ENCODE measurements around the gene ICE2. TPM values are rescaled to one million over a fixed set of nuclear protein-coding genes. Genes with fewer than 3 reads are reported as not detected.

ICE2 gene
- total RNA-seq, 1 donor from 2014 or later: 61.7 TPM

DNA sequence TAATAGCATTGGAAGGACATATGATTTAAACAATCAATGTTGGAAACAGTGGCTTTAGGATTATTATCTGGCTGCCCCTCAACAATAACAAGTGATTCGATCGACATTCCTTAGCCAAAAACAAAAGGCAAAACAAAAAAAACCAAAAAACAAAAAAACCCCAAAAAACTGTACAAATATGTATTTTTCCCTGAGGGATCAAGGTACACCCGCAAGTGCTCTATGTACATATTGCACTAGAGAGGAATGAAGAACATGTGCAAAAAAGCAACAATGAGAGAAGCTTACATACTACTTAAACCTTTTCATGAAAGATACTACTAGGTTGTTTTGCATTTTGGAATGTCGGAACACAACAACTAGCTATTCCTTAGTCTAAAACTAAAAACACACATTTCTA is 14.2 kb upstream of the ICE2 start:
- DNase-seq: no peak

DNA sequence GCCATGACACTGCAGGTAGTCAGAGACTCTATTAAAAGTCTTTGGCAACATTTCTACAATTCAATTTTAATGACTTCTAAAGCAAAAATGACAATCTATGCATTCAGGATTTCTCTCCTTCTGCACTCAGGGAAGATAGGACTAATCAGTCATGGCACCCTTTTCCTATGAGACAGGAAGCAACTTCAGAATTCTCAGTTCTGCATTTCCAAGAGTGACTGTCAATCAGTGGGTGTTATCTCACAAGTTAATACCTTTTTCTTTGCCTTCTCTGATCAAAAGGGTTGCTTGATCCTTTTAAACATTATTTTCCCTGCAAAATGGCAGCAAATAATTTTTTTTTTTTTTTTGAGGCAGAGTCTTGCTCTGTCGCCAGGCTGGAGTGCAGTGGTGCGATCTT is 7.8 kb upstream of the ICE2 start:
- no peak for DNase-seq

DNA sequence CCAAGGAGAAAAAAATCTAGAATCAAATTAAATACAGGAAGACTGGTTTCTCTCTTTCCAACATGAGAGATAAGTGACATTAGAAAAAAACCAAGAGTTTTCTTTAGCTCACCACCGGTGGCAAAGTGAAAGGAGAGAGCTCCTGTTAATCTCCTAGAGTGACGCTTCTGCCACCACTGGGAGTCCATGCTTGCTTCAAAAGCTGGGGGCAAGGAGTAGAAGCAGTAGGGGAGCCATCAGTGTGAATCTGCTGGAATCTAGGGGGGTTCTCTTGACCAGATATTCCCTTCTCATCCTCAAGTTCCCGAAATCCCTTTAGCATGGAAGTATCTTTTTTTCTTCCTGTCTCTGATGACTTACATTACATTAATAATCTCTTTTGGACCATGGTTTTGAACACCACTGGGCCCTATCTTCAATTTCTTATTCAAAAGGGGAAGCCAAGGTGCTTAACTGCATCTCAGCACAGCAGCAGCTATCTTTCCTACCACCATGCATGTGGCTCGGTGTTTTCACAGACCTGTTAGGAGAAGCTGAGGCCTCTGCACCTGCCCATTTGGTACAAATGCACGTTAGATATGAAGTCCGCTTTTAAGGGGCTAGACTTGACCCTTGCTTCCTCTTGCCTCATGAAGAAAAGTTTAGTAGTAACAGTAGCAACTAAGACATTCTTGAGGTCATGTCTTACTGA is 6.6 kb upstream of the ICE2 start:
- DNase-seq: no peak

DNA sequence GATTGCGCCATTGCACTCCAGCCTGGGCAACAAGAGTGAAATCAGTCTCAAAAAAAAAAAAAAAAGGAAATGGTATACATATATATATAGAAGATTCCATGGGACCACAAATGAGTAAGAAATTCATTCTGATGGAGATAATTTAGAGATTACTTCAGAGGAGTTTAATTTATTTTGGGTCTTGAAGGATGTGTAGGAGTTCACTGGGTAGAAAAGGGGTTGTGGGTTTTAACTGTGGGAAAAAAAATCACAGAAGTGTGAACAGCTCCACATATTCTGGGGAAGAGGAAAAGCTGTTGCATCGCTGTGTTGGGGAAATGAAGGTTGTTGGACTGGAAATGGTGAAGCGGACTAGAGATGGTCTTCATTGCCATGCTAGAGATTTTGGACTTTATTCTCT is 4.1 kb upstream of the ICE2 start:
- DNase-seq: no peak

DNA sequence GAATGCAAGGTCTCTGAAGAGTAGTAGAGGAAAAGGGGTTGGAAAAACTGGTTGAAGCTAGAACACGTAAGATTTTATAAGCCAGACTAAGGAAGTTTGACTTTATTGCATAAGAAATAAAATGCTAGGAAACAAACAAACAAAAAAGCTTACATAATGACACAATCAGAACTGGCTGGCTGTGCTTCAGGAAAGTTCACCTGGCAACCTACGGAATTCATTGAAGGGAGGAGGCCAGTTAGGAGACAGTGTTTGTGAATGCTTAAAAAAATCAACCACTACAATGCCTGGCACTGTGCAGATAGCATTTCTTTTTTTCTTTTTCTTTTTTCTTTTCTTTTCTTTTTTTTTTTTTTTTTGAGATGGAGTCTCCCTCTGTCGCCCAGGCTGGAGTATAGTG is 1.9 kb upstream of the ICE2 start:
- no peak for DNase-seq

DNA sequence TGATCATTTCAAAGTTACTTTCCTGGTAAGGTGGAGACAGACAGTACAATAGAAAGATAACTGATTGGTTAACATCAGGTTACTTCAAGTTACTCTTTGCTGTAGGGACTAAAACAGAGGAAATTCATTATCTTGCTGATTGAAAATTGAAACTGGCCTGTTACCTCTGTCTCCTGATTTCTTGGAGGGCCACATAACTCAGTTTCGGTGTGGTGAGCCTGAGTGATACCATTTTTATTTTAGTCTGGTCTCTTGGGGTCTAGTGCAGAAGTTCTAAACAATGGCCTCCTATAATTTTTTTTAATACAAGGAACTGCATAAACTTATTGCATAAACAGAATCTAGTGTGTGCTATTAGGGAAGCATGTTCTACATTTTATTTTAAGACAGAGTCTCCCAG is 1.2 kb upstream of the ICE2 start:
- DNase-seq: no peak

DNA sequence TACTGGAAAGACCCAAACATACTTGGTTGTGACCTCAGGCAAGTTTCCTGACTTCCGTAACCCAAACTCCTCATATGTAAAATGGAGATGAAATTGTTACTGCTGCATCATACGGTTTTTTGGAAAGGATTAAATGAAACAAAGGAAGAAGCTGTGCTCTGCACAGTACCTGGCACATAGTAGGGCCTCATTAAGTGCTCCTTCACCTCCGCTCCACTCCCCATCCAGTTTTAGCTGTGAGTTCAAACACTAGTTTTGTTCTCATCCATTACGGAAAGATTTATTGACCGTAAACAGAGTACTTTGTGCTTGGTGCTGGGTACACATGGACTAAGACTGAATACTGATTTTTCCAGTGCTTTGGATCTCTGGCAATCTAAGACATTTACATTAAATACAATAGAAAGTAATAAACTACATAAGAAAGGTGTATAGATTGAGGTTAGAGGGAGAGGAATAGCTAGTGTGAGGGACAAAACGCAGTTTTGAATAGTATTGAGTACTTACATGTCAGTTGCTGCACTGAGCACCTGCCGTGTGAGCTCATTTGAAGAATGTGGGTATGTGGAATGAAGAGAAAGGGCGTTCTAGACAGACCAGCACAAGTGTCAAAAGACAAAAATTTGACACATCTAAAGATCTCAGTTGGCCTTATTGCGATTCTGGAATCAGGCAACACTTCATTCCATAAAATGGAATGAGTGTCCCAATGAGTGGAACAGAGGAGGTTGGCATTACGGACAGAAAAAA is 594 bp upstream of the ICE2 start:
- peak; percentile 29 for DNase-seq

DNA sequence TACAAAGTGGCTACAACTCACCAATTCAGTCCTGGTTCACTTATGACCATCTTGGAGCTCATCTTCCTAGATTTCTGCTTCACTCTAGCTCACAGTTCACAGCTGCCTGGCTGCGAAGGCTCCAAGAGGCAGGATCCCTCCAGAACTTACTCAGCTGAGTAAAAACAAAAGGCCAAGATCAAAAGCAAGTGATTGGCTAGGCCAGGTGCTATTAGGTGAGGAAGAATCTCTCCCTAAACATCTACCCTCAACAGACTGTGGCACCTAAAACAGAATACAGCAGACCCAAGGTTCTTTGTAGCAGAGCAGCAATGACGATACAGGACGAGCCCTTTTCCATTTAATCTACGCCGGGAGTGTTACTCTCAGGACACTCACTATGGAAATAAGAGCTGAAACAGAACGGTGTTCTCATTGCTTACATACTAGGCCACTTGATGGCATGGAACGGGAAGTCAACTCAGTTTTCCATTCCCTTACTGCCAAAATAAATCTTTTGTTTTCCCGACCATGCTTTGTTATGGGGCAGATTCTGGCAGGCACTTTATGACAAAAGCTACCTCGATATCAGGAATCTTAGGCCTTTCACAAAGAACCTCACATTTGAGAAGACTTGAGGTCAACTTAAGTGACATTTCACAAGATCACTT is 901 bp downstream of the ICE2 start:
- peak; percentile 68 for DNase-seq

DNA sequence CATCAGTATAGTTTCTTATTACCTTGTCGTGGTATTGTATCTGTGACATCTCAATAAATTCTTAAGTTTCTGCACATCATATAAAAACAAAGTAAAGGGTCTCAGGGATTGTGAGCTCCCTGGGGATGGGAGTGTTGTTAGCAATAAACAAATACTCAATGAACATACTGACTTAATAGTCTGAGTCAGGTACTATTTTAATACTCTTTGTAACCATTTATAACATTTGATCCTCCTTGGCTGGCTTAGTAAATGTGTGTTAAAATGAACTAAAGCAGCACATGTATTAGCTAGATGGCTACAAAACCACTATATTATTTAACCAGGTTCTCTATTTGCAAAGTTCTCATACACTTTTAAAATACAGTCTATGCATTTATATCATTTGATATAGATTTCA is 1.8 kb downstream of the ICE2 start:
- DNase-seq: no peak

DNA sequence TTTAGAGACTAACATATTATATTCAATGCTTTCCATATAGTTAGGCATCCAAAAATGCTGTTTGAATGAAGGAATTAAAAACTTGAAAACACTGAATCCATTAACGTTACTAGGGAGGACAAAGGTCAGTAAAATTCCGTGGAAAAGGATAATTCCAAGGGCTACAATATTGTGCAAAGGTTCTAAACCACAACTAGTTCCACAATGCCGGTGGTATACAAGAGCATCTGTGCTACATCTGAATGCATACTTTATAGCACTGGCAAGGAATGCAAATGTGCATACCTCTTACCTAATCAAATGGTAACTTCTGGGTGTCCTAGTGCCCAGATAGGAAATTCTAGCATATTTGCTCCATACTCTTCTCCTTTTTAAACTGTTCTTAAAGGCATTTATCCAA is 2.2 kb downstream of the ICE2 start:
- DNase-seq: no peak

DNA sequence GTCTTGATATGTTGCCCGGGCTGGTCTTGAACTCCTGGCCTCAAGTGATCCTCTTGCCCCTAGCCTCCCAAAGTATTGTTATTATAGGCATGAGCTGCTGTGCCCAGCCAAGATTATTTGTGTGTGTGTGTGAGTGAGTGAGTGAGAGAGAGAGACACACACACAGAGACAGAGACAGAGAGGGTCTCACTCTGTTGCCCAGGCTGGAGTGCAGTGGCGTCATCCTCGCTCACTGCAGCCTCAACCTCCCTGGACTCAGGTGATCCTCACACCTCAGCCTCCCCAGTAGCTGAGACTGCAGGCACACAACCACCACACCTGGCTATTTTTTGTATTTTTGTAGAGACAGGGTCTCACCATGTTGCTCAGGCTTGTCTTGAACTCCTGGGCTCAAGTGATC is 5.8 kb downstream of the ICE2 start:
- no peak for DNase-seq

DNA sequence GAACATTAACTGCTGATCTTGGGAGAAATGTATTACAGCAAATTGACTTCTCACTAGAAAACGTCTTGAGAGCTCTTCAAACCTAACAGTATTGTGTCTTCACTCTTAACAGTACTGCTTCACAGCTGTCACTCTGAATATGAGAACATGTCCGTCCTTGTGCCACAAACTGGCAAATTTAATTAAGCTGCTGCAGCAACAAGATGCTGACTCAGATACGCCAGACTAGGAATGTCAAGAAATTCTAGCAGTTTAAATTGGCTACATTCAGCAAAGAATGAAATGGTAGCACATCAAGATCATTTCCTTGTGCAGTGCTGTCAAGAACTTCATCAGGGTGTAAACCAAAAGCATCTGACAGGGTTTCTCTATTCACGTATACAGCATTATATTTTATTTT is 7.6 kb downstream of the ICE2 start:
- DNase-seq: no peak

DNA sequence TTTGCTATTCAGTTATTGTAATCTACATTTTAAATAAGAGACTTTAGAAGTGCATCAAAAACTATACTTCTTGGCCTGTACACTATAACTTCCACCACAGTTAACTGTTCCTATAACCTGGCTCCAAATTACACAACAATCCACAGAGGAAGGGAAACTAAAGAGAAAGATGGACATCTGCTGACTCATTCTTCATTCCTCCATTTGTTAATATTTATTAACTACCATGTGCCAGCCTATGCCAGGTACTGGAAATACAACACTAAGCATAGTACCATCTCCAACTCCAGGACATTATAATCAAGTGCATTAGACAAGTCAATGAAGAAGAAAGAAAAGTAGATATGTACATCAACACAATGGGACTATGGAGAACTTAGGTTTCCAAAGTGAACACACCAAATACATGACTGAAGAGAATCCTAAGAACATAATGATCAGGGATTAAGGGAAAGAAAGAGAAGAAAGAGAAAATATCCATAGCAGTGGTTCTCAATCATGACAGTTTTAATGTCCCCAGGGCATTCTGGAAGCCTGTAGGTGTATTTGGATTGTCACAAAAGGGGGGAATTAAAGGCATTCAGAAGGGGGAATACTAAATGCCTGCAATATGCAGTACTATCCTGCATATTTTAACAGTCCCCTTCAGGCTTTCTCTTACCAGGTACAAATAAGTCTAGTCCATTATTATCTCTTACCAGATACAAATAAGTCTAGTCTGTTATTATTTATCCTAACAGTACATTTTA is 8.9 kb downstream of the ICE2 start:
- DNase-seq: no peak

DNA sequence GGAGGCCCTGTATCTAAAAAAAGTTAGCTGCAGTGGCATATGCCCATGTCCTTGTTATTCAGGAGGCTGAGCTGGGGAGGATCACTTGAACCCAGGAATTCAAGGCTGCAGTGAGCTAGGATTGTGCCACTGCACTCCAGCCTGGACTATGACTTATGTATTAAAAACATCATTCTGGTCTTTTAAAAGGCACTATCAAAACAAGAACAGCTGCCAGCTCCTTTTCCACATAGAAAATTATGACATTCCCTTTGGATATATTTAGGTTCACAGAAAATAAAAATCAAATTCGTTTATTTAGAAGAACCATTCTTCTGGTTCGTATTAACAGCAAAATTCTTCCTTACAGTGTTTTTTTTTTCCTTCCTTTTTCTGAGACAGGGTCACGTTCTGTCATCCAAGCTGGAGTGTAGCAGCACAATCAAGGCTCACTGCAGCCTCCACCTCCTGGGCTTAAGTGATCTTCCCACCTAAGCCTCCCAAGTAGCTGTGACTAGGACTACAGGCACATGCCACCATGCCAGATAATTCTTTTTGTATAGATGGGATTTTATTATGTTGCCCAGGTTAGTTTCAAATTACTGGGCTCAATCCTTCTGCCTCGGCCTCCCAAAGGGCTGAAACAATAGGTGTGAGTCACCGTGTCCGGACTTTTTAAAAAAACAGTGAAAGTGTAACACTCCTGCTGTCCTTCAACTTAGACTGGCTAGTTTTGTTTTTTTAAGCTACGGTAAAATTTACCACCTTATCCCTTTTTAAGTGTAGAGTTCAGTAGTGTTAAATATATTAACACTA is 13.9 kb downstream of the ICE2 start:
- no peak for DNase-seq

DNA sequence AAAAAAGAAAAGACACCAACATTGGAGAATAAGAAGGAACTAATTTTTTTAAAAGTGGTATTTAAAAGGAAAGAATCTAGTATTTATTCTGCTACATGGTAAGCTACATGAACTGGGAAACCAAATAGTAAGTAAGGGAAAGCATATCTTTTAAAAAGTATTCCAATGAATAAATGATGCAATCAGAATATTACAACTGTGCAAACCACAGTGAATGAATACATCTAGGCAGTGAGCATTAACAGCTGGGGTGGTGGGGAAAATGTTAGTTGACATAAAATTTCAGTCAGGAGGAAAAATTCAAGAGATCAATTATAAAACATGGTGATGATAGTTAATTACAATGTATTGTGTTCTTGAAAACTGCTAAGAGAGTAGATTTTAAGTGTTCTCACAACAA is 16.9 kb downstream of the ICE2 start:
- no peak for DNase-seq

DNA sequence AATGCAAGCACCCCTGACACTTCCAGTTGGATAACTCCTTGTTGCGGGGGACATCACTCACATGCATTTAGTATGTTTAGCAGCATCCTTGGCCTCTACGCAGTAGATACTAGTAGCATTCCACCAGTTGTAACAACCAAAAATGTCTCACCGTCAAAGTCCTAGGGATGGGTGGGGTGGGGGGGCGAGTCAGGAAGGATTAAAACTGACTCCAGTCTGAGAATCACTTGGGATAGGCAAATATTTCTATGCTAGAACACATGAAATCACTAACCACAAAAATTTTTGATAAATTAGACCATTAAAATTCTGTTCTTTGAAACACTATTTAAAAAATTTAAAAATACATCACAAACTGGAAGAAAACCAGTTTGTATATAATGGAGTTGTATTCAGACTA is 18.0 kb downstream of the ICE2 start:
- no peak for DNase-seq

DNA sequence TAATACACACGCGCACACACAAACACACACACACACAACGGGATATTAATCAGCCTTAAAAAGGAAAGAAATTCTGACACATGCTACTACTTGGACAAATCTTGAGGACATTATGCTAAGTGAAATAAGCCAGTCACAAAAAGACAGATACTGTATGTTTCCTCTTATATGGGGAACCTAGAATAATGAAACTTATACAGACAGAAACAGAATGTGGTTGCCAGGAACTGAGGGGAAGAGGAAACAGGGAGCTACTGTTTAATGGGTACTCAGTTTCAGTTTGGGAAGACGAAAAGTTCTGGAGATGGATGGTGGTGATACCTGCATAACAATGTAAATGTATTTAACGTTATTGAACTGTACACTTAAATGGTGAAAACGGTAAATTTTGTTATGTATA is 20.2 kb downstream of the ICE2 start:
- DNase-seq: no peak

DNA sequence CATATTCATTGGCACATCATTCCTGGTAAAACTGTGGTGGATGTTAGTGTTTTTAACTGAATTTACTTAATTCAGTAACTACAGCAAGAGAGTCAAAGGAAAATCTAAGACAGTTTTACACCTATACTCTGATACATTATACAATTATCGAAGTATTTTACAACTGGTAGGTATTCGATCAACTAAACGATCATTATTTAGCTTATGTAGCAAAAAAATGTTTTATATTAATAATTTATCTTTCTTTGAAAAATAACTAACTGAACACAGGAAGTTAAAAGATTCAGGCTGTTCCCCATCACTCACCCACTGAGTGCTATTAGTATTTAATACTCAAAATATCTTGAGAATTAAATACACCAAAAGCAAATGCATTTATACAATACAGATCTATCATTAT is 21.0 kb downstream of the ICE2 start:
- DNase-seq: no peak

DNA sequence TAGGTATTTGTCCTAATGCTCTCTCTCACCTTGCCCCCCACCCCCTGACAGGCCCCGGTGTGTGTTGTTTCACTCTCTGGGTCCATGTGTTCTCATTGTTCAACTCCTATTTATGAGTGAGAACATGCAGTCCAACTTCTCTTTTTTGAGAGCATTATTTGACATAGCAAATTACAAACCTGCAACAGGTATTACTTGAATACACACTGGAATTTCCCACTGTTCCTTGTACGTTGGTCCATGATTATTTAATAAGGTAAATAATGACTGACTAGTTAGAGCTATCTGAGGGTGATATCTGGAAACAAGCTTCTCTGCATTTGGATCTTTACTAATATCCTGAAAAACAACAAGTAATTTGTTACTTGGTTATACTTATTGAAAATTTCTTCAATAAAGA is 24.1 kb downstream of the ICE2 start:
- DNase-seq: no peak

DNA sequence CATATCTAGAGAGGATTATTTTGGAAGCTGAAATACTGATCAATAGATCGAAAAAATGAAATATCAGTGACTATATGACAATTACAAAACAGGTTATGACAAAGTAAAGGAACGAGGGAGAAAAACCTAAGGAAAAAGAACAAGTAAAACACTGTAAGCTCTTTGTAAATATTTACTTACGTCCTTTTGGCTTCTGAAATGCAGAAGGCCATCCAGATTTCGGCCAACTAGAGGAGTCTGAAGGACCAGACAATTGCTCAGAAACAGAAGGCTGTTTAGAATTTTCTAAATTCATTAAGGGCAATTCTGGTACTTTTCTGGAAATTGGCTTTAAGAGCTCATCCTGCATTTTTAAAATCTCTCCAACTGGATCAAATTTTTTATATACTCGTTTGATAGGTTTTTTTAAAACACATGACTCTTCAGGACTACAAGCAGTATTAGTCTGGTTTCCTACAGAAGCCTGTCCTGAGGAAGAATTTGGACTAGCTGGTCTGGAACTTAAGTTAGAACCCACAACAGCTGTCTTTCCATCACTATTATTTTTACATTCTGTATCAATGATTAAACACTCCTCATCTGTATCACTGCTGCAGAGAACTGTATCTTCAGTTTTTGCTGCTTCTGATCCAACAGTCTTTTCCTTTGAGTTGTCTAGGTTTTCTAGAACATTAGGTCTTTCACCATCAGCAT is 30.1 kb downstream of the ICE2 start:
- no peak for DNase-seq

DNA sequence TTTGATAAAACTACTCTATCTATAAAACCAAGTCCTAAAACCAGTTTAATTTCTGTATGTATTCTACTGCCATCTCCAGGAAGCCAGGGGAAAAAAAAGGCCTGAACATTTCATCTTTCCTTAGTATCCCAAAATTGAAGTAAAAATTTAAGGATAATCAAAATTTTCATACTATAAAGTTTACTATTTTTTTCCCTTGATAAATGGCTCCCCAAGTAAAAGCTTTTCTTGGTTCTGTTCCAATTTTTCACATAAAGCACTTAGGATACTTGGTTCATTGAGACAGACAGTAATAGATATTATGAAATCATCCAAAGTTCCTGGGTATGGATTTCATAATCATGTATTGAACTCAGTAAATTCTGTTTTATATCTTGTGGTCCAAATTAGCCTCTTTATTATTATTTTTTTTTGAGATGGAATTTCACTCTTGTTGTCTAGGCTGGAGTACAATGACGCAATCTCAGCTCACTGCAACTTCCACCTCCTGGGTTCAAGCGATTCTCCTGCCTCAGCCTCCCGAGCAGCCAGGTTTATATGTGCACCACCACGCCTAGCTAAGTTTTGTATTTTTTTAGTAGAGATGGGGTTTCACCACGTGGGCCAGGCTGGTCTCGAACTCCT is 34.5 kb downstream of the ICE2 start:
- DNase-seq: peak; percentile 46
